ENCODE results near the gene CELA3B.

The CELA3B gene

DNA sequence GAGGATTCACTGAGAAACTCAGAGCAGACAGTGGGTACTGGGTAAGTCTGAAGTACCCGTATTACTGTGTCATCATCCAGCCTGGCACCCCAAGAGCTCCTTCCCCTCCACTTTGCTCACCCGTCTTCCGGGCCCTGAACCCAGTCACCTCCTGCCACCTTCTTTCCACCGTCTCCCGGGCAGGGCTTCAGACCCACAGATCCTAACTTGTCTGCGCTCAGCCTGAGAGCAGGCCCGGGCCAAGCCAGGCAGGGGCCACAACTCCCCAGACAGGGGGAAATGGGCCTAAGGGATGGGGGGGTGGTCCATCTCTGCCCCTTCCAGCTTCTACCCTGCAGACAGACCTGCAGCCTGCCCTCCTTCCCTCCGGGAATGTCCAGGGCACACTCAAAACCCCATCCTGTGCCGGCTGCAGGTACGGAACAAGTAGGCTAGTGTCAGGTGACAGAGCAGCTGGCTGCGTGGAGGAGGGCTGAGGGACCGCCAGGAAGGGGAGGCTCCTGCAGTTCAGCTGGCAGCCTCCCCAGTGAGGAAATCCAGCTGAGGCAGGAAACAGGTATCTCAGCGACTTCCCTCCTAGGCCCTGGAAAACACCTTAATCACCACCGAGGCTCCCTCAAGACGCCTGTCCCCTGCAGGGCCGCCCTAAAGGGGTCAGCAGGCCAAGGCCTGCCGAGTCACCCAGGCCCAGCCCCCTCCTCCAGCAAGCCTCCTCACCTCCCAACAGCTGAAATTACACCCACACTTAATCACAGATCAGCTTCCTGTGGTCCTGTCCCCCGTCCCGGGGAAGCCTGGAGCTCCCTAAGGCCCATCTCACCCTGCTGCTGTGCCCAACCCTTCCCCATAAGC is 43.2 kb upstream of the CELA3B start:
- peak overlapping the region; percentile 10 for H3K4me3 ChIP-seq (ENCODE audit: control insufficient read depth, low read depth, low read length)

DNA sequence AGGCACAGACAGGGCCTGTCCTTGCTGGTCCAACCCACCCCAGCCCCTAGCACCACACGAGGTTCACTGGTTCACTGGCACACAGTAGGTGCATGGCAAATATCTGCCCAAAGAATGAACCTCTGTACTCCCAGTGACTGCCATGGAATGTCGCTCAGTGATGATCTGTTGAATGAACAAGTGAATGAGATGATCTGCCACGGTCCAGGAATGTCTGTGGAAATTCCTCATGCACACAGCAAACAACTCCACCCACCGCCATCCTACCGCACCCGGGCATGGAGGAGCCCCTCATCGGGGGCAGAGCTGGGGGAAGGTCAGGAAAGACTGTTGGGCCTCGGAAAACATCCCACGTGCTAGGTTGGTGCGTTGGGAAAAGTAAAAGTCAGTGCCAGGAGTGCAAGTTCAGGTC is 41.4 kb upstream of the CELA3B start:
- no peak for DNase-seq (ENCODE audit: low read depth)
- H3K4me3 ChIP-seq (ENCODE audit: control insufficient read depth, low read depth, low read length) = peak overlapping the region; percentile 80

More for the DNA sequence above, 43.2 kb upstream of the CELA3B start:
- DNase-seq (ENCODE audit: low read depth) = no peak
- TF ChIP-seq, protein P1, sequence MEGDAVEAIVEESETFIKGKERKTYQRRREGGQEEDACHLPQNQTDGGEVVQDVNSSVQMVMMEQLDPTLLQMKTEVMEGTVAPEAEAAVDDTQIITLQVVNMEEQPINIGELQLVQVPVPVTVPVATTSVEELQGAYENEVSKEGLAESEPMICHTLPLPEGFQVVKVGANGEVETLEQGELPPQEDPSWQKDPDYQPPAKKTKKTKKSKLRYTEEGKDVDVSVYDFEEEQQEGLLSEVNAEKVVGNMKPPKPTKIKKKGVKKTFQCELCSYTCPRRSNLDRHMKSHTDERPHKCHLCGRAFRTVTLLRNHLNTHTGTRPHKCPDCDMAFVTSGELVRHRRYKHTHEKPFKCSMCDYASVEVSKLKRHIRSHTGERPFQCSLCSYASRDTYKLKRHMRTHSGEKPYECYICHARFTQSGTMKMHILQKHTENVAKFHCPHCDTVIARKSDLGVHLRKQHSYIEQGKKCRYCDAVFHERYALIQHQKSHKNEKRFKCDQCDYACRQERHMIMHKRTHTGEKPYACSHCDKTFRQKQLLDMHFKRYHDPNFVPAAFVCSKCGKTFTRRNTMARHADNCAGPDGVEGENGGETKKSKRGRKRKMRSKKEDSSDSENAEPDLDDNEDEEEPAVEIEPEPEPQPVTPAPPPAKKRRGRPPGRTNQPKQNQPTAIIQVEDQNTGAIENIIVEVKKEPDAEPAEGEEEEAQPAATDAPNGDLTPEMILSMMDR (conservative IDR thresholded peaks at IDR 0.05; ENCODE audit: control insufficient read depth, insufficient read depth, low read depth, low read length) = no peak

DNA sequence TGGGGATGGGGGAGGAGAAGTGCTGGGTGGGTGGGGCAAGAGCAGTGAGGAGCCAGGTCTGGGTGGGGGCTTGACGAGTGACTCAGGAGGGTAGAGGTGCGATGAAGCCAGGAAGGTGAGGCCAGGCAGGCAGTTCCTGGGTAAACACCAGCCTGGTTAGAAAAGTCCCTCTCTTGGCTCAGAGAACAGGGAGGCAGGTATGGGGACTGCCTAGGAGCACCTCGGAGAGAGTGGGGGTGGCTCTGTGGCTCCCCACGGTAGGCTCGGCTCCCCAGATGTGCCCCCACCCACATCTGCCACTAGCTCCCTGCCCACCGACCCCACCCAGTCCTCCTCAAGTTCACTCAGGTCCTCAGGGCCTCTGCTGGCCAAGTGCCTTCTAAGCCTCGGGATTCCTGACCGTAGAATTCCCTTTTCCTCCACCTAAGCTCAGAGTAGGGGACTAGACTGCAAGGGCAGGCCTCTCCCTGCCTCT is 40.9 kb upstream of the CELA3B start:
- no peak for DNase-seq (ENCODE audit: low read depth)
- peak overlapping the region; percentile 80 for H3K4me3 ChIP-seq (ENCODE audit: control insufficient read depth, low read depth, low read length)
- TF ChIP-seq, protein P1 (conservative IDR thresholded peaks at IDR 0.05; ENCODE audit: control insufficient read depth, insufficient read depth, low read depth, low read length) = no peak

More for the DNA sequence above, 41.4 kb upstream of the CELA3B start:
- TF ChIP-seq, protein P1 (conservative IDR thresholded peaks at IDR 0.05; ENCODE audit: control insufficient read depth, insufficient read depth, low read depth, low read length) = no peak

DNA sequence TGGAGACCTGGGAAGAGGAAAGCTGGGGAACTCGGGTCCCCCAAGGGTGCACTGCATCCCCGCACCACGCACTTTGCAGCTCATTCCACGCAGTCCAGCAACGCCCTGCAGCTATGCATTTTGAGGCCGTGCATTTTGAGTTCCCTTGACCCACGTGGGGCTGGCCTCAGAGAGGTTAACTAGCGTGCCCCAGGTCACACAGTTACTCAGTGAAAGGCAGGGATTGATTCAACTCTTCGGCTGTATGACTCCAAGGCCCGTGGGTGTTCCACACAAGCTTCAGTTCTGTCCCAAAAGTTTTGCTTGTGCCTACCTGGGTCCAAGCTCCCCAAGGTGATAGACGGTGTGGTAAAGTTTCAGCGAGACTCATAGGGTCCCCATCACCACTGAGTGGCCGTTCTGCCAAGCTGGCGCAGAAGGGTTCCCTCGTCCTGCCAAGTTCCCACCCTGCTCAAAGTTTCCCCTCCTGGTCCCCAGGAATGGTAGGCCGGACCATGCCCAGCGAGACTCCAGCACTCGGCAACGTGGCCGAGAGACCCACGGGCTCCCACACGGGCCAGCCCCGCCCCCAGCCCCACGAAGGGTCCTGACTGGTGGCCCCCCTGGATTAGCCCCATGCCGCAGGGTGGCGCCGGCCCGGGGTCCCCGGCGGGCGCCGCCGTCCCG is 40.3 kb upstream of the CELA3B start:
- no peak for DNase-seq (ENCODE audit: low read depth)
- TF ChIP-seq, protein P1 (conservative IDR thresholded peaks at IDR 0.05; ENCODE audit: control insufficient read depth, insufficient read depth, low read depth, low read length) = no peak
- peak overlapping the region; percentile 80 for H3K4me3 ChIP-seq (ENCODE audit: control insufficient read depth, low read depth, low read length)

DNA sequence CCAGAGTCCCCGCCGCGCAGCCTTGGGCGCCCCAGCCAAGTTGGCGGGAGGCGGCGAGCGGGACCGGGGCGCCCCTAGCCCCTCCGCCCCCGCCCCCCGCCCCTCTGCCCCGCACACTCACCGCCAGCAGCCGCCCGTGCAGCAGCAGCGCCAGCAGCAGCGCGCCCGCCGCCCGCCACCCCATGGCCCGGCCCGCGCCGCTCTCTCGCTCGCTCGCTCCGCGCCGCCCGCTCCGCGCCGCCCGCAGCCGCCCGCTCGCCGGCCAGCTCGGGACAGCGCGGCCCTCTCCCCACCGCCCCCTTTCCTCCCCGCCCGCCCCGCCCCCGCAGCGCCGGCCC is 39.8 kb upstream of the CELA3B start, which contains the start of gene HSPG2:
Gene HSPG2 (minus strand): TSS at position 277 of the 338 bp plus-strand sequence. CDS start 93 bp downstream, at position 184.
- DNase-seq (ENCODE audit: low read depth) = no peak
- TF ChIP-seq, protein P1 (conservative IDR thresholded peaks at IDR 0.05; ENCODE audit: control insufficient read depth, insufficient read depth, low read depth, low read length) = no peak
- H3K4me3 ChIP-seq (ENCODE audit: control insufficient read depth, low read depth, low read length) = peak within 1 kb of the TSS; percentile 80

DNA sequence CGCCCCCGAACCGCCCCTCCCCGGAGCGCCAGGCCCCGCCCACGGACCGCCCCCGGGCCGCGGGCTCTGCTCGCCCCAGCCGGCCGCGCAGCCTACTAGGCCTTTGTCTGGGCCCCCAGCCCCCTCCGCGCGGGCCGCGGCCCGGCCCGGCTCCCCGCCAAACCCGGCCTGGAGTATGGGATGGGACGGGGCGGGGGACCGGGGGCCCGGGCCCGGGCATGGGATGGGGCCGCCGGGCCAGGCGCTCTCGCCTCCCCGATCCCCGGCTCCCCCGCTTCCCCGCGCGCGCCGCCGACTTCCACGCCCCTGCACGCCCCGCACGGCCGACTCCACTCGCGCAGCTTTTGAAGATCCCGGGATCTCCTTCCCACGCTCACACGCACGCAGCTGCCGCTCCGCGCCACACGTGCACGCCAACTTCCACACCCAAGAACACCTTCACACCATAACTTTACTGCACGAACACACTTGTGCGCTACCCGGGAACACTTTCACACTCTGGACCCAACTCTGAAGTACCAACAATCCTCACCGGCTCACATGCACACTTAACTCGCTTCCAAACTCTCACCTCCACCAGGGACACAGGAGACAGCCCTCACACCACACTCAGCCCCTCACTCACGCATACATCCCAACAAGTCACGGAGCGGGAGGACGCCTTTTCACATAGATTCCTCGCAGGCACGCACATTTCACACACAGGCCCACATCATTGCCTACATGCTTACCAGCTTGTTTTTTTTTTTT is 39.3 kb upstream of the CELA3B start:
- TF ChIP-seq, protein P1 (conservative IDR thresholded peaks at IDR 0.05; ENCODE audit: control insufficient read depth, insufficient read depth, low read depth, low read length) = no peak
- H3K4me3 ChIP-seq (ENCODE audit: control insufficient read depth, low read depth, low read length) = peak overlapping the region; percentile 13
- DNase-seq (ENCODE audit: low read depth) = peak; percentile 68
